Thoracic aorta (tissue), 2 donors: ENCODE measurements around the gene RGS16. TPM values are rescaled to one million over a fixed set of nuclear protein-coding genes. Genes with fewer than 3 reads are reported as not detected.

Experiments
- ATAC-seq: fragments of 150-250 bp; one replicate; pipeline ENCODE4 v1.8.0; 2017; ENCODE audit warnings: low read depth; ENCODE audit not compliant: insufficient number of reproducible peaks, low FRiP score
- DNase-seq: peaks from one replicate; pipeline ENCODE4 v3.0.0-alpha.2; 2020; ENCODE audit warnings: low spot score
- H3K27ac ChIP-seq, 2 donors: fragments of 200-600 bp; sonication (generic); 1 replicate in 1 of 2; 2 replicates in 1 of 2; pipeline ENCODE4 v1.5.1; 2016; ENCODE audit warnings: mild to moderate bottlenecking in 2 of 2, moderate library complexity in 2 of 2
- H3K27me3 ChIP-seq: fragments of 200-600 bp; sonication (generic); replicated peaks from 2 replicates; pipeline ENCODE4 v1.6.0; 2016; ENCODE audit warnings: mild to moderate bottlenecking; ENCODE audit not compliant: insufficient read depth
- H3K36me3 ChIP-seq: fragments of 200-600 bp; sonication (generic); one replicate; pipeline ENCODE4 v1.5.1; 2016
- H3K4me1 ChIP-seq, 2 donors: fragments of 200-600 bp; sonication (generic); 1 replicate in 1 of 2; 2 replicates in 1 of 2; pipeline versions ENCODE4 v1.5.1 to v1.6.0; 2016; ENCODE audit warnings: low read depth in 2 of 2, mild to moderate bottlenecking in 1 of 2; ENCODE audit not compliant: control insufficient read depth in 1 of 2
- H3K4me3 ChIP-seq: fragments of 200-600 bp; sonication (generic); 2 replicates; pipeline ENCODE4 v1.5.1; 2016; ENCODE audit warnings: mild to moderate bottlenecking
- H3K9me3 ChIP-seq: fragments of 200-600 bp; sonication (generic); 2 replicates; pipeline ENCODE4 v1.5.1; 2016
- CTCF ChIP-seq: fragments of 200-600 bp; sonication (generic); IDR thresholded peaks from one replicate; pipeline ENCODE4 v1.5.1; 2019; ENCODE audit warnings: antibody characterized with exemption
- total RNA-seq, 2 donors: library from RNA; depleted of rRNA; stranded (reverse); fragments of >200 nt; gene quantifications; one replicate each; pipeline versions ENCODE4 v1.1.0 to v1.2.3, GENCODE V29; 2016

Gene RGS16
- total RNA-seq, 2 donors from 2014 or later: 8.8 to 15.2 TPM

GRCh38 chr1:182649041-182649440 is 44.9 kb upstream of the RGS16 start:
- no peak overlapping the region for H3K4me3 ChIP-seq
- DNase-seq: no peak
- H3K27ac ChIP-seq: no peak overlapping the region
- no peaks in the 10 kb centered on the region for H3K36me3 ChIP-seq
- no peak for ATAC-seq
- H3K27me3 ChIP-seq: no peaks in the 10 kb centered on the region
- no peak for TF ChIP-seq CTCF
- H3K9me3 ChIP-seq: no peaks in the 10 kb centered on the region
- H3K4me1 ChIP-seq: no peaks in the 10 kb centered on the region

GRCh38 chr1:182646739-182647138 is 42.5 kb upstream of the RGS16 start:
- no peaks in the 10 kb centered on the region for H3K36me3 ChIP-seq
- H3K4me1 ChIP-seq: no peaks in the 10 kb centered on the region
- no peak for TF ChIP-seq CTCF
- no peak overlapping the region for H3K4me3 ChIP-seq
- ATAC-seq (no peak), DNase-seq (no peak)
- no peaks in the 10 kb centered on the region for H3K9me3 ChIP-seq
- H3K27ac ChIP-seq: no peak overlapping the region
- H3K27me3 ChIP-seq: no peaks in the 10 kb centered on the region

- no peak for DNase-seq
- Histone ChIP-seq H3K27me3 (no peaks in the 10 kb centered on the region), H3K4me1 (no peaks in the 10 kb centered on the region), H3K27ac (no peak overlapping the region), H3K9me3 (no peaks in the 10 kb centered on the region), H3K36me3 (no peaks in the 10 kb centered on the region), H3K4me3 (no peak overlapping the region)
- no peak for TF ChIP-seq CTCF
- ATAC-seq: no peak
Observed at GRCh38 chr1:182644886-182645285, 40.7 kb upstream of the RGS16 start.

- no peaks in the 10 kb centered on the region for H3K4me1 ChIP-seq
- no peak for TF ChIP-seq CTCF
- DNase-seq (no peak), ATAC-seq (no peak)
- H3K4me3 ChIP-seq: no peak overlapping the region
- H3K36me3 ChIP-seq: no peaks in the 10 kb centered on the region
- no peaks in the 10 kb centered on the region for H3K27me3 ChIP-seq
- H3K27ac ChIP-seq: no peak overlapping the region
- H3K9me3 ChIP-seq: no peaks in the 10 kb centered on the region
Observed at GRCh38 chr1:182643699-182644098, 39.5 kb upstream of the RGS16 start.

- H3K9me3 ChIP-seq: no peaks in the 10 kb centered on the region
- no peak for TF ChIP-seq CTCF
- DNase-seq: no peak
Observed at GRCh38 chr1:182642461-182642860, 38.3 kb upstream of the RGS16 start.

More at GRCh38 chr1:182642461-182642860, 38.3 kb upstream of the RGS16 start:
- H3K36me3 ChIP-seq: no peaks in the 10 kb centered on the region
- H3K4me3 ChIP-seq: no peak overlapping the region
- no peak overlapping the region for H3K27ac ChIP-seq
- no peak for ATAC-seq
- no peaks in the 10 kb centered on the region for H3K4me1 ChIP-seq
- H3K27me3 ChIP-seq: no peaks in the 10 kb centered on the region
